ENCODE measurements around the gene CCHCR1.
"Not testable (repeated sequence)": the region's sequence is repeated elsewhere in the genome, so short reads cannot be mapped to it uniquely, and the experiment has no call there.

DNA sequence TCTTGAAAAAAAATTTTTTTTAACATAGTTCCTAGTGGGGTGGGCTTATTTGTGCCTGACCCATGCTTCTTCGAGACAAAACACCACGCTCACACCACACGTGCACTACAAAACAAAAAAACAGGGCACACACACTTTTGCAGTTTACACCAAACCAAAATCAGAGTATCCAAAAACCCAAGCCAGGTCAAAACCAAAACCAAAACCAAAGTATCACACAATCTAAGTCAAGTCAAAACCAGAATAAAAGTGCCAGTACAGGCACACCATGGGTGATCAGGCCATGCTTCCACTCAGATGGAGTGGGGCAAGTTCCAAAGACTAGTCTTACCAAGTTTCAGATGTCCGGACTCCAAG, 28.1 kb upstream of the CCHCR1 start:
- not testable (repeated sequence) for TF ChIP-seq POLR2A (IDR thresholded peaks at IDR 0.05; ENCODE audit: low read depth, low read length); POLR2AphosphoS5 (IDR thresholded peaks at IDR 0.05; ENCODE audit: low read depth, low read length); TAF1 (IDR thresholded peaks at IDR 0.05; ENCODE audit: borderline replicate concordance, low read depth, low read length)
